ENCODE results near the gene TUBE1.

DNA sequence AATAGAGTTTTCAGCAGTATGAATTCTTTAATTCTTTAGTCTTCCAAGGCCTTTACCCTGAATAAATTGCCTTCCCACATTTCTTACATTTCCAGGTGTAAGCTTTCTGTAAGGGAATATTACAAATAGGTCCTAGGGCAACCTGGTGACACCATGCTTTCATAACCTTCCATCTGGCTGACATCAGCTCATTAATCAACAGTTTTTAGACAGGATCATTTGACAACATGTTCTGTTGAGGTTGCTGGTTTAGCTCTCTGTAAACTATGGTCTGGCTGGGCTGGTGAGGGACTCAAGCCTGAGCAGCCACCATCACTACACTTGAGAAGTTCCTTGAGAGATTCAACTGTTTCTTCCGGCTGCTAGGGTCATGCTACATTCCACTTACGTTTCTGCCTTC lies 19.3 kb upstream of the TUBE1 start:
- TF ChIP-seq, protein P1, sequence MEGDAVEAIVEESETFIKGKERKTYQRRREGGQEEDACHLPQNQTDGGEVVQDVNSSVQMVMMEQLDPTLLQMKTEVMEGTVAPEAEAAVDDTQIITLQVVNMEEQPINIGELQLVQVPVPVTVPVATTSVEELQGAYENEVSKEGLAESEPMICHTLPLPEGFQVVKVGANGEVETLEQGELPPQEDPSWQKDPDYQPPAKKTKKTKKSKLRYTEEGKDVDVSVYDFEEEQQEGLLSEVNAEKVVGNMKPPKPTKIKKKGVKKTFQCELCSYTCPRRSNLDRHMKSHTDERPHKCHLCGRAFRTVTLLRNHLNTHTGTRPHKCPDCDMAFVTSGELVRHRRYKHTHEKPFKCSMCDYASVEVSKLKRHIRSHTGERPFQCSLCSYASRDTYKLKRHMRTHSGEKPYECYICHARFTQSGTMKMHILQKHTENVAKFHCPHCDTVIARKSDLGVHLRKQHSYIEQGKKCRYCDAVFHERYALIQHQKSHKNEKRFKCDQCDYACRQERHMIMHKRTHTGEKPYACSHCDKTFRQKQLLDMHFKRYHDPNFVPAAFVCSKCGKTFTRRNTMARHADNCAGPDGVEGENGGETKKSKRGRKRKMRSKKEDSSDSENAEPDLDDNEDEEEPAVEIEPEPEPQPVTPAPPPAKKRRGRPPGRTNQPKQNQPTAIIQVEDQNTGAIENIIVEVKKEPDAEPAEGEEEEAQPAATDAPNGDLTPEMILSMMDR (conservative IDR thresholded peaks at IDR 0.05; ENCODE audit: low read length), result no peak
- no peak for TF ChIP-seq EZH2phosphoT487 (IDR thresholded peaks at IDR 0.05; ENCODE audit: borderline replicate concordance)

All from Loucy (cell line).